HepG2 (cell line): ENCODE results near the gene TOMM22. TPM values are rescaled to one million over a fixed set of nuclear protein-coding genes. Genes with fewer than 3 reads are reported as not detected.

Experiments
- ARHGAP35 ChIP-seq: sonication (generic); formaldehyde crosslinking; IDR thresholded peaks from 2 replicates; pipeline ENCODE4 v1.9.0; 2022; ENCODE audit warnings: mild to moderate bottlenecking, inconsistent platforms, moderate library complexity, missing genetic modification reagents, borderline replicate concordance
- ARNT ChIP-seq: fragments of 450-650 bp; IDR thresholded peaks from 2 replicates; pipeline ENCODE4 v1.6.1; 2017
- FOXP4 ChIP-seq: sonication (generic); formaldehyde crosslinking; IDR thresholded peaks from 2 replicates; pipeline ENCODE4 v1.4.0; 2020; ENCODE audit warnings: missing genetic modification reagents
- JUNB ChIP-seq: sonication (generic); formaldehyde crosslinking; IDR thresholded peaks from 2 replicates; pipeline ENCODE4 v1.8.0; 2022; ENCODE audit warnings: missing genetic modification reagents, mild to moderate bottlenecking, borderline replicate concordance
- PHF8 ChIP-seq: sonication (generic); formaldehyde crosslinking; IDR thresholded peaks from 2 replicates; pipeline ENCODE4 v1.5.0; 2020; ENCODE audit warnings: missing genetic modification reagents
- SNAPC5 ChIP-seq: sonication (generic); formaldehyde crosslinking; IDR thresholded peaks from 2 replicates; pipeline ENCODE4 v1.8.1; 2023; ENCODE audit warnings: mild to moderate bottlenecking, missing genetic modification reagents, borderline replicate concordance
- ZBTB2 ChIP-seq: sonication (generic); formaldehyde crosslinking; IDR thresholded peaks from 2 replicates; pipeline ENCODE4 v1.8.0; 2022; ENCODE audit warnings: low read depth, missing genetic modification reagents
- ZBTB40 ChIP-seq, 2 experiments: fragments of 450-650 bp in 1 of 2; sonication (generic) in 1 of 2; formaldehyde crosslinking in 1 of 2; IDR thresholded peaks; 2 replicates each; pipeline versions ENCODE4 v1.6.1 to v1.8.0; 2016 to 2022; ENCODE audit warnings: antibody characterized with exemption in 1 of 2, mild to moderate bottlenecking in 1 of 2, missing genetic modification reagents in 1 of 2
- ZNF414 ChIP-seq: sonication (generic); formaldehyde crosslinking; IDR thresholded peaks from 2 replicates; pipeline ENCODE4 v1.5.0; 2020; ENCODE audit warnings: missing genetic modification reagents
- polyA plus RNA-seq, 8 experiments: library from polyadenylated mRNA; depleted of rRNA in 3 of 8; stranded (reverse) in 7 of 8; unstranded in 1 of 8; fragments of >200 nt; fragmentation: Illumina TruSeq in 4 of 8; extraction: Trizol in 4 of 8; gene quantifications; 2 replicates each; pipeline versions ENCODE4 v1.2.1 to v1.2.3, GENCODE V29; 2011 to 2016; ENCODE audit warnings: low read depth in 4 of 8, missing spikeins in 1 of 8, mixed read lengths in 1 of 8; ENCODE audit not compliant: insufficient read depth in 1 of 8
- total RNA-seq, 5 experiments: library from RNA; depleted of rRNA; stranded (reverse); fragments of >200 nt; fragmentation: Illumina TruSeq; extraction: Trizol; gene quantifications; 2 replicates each; pipeline ENCODE4 v1.2.3, GENCODE V29; 2016; ENCODE audit warnings: low read depth in 1 of 5
- TF ChIP-seq, protein P1 (sequence below): sonication (generic); formaldehyde crosslinking; IDR thresholded peaks from 2 replicates; pipeline ENCODE4 v1.4.0; 2020; ENCODE audit warnings: mild to moderate bottlenecking, missing genetic modification reagents

TOMM22 gene
- total and polyA plus RNA-seq, 2 of the 13 experiments (the other 11 are each of a cell fraction or from before 2014, with no cell fraction given) = 46.9 to 118 TPM

- TF ChIP-seq FOXP4 (CRISPR knock-in tag) (peak; percentile 61; the same call in 1 of the 2 replicates), ARHGAP35 (CRISPR knock-in tag) (no peak), ARNT (no peak), ZNF414 (CRISPR knock-in tag) (no peak), SNAPC5 (CRISPR knock-in tag) (no peak), ZBTB2 (CRISPR knock-in tag) (no peak), PHF8 (peak; percentile 70), JUNB (CRISPR knock-in tag) (no peak), ZBTB40 (IDR thresholded peaks at IDR 0.05) (no peak), ZBTB40 (CRISPR knock-in tag; IDR thresholded peaks at IDR 0.05) (no peak)
- TF ChIP-seq, protein P1, sequence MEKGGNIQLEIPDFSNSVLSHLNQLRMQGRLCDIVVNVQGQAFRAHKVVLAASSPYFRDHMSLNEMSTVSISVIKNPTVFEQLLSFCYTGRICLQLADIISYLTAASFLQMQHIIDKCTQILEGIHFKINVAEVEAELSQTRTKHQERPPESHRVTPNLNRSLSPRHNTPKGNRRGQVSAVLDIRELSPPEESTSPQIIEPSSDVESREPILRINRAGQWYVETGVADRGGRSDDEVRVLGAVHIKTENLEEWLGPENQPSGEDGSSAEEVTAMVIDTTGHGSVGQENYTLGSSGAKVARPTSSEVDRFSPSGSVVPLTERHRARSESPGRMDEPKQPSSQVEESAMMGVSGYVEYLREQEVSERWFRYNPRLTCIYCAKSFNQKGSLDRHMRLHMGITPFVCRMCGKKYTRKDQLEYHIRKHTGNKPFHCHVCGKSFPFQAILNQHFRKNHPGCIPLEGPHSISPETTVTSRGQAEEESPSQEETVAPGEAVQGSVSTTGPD (CRISPR knock-in tag) = no peak
Measured at GRCh38 chr22:38705235-38706100, 23.7 kb downstream of the TOMM22 start, which contains the start of gene GTPBP1 (continued).
